Erythroblast (primary cell): ENCODE data around the gene TMEM108.

ENCODE experiments used
- GATA1 ChIP-seq: IDR thresholded peaks from 2 replicates; pipeline ENCODE4 v1.6.1; 2011; ENCODE audit warnings: low read depth, mild to moderate bottlenecking, control low read depth, low read length, moderate library complexity
- POLR2A ChIP-seq: IDR thresholded peaks from 2 replicates; pipeline ENCODE4 v1.6.1; 2011; ENCODE audit warnings: mild to moderate bottlenecking, low read length

DNA sequence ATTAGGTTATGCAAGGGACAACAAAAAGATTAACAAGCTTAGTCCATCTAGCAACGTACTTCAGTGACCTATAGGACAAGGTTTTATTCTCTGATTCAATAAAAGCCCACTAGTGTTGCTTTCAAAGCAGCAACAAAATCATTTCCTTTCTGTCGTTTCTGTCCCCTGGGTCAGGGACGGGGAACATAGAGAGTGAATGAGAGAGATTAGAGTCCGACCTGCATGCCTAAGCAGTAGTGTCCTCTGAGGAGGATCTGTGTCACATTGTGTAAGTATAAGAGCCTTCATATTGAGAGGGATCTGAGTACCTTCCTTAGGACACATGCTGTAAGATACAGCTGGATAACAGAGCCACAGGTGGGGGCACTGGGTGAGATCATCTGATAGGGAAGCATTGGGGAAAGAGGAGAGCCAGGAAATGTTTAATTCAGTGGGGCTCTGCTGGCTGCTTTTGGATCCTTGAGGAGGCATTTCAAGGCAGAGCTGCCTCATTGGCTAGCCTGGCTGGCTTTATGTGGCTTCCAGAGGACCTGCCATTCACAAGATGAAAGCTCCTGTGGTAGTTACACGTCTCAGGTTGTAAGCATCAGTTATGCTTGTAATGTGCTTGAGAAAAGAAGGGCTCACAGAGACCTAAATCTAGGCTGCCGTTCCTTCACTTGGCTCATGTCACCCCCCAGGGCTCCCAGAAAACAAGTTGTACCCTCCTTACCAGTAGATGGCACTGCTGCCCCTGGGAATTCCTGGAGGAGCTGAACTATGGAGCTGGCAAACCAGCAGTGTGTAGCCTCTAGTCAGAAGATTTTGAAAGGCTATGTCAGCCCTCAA, 2.7 kb downstream of the TMEM108 start:
- TF ChIP-seq POLR2A (no peak), GATA1 (no peak)
